Measurements from ENCODE around the gene INHA. TPM values are rescaled to one million over a fixed set of nuclear protein-coding genes. Genes with fewer than 3 reads are reported as not detected.
A peak's percentile ranks its signal among the peaks of the same experiment; 100 is the strongest.

INHA gene
- total RNA-seq, 2 donors from 2014 or later: not detected

DNA sequence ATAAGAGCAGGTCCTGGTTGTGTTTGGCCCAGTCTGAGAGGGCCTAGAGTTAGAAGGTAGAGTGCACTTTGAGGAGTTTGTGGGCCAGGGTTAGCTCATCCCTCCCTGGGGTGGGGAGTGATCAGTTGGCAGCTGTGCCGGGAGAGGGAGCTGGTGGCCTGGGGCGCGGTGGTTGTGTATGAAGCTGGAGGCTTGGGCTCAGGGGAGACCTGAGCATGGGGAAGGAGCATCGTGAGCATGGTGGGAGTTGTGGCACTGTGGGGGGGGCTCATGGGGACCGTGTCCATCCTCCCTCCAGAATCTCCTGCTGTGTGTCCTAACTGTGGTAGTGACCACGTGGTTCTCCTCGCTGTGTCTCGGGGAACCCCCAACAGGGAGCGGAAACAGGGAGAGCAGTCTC is 39.2 kb downstream of the INHA start:
- no peaks in the 10 kb centered on the region for H3K9me3 ChIP-seq (ENCODE audit: control insufficient read depth, low read length, poor library complexity, severe bottlenecking)
- peaks cover 12% of the 10 kb centered on the region for H3K4me1 Mint-ChIP-seq
- peaks cover 9% of the 10 kb centered on the region for H3K36me3 Mint-ChIP-seq (ENCODE audit: low read depth)
- H3K27me3 Mint-ChIP-seq: no peaks in the 10 kb centered on the region
- no peak overlapping the region for H3K27ac Mint-ChIP-seq
- no peak overlapping the region for H3K4me3 Mint-ChIP-seq
- DNase-seq (no peak), ATAC-seq (no peak)

DNA sequence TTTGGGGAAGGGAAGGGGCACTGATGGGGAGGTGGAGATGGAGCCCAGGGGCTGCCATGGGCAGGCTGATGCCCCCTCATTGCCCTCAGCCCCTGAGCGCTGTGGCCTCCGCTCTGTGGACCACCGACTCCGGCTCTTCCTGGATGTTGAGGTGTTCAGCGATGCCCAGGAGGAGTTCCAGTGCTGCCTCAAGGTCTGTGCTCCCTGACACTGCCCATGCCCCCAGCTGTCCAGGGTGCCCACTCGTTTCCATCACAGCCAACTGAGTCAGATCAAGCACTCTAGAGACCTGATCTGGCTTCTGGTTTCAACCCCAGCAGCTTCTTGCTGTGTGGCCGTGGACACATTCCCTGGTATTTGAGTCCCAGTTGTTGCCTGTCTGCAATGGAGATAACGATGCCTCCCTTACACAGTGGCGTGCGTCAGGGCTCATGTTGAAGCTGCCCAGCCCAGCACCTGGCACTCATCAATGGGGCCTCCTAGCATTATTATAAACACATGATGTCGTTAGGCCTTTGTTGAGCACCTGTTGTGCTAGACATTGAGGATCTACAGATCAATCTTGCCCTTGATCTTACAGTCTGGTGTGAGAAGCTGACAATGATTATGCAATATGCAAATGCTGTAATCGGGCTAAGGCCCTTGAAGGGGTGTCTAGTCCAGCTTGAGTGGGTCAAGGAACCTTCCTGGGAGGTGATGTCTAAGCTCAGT is 39.9 kb downstream of the INHA start:
- no peak for ATAC-seq
- peaks cover 8% of the 10 kb centered on the region for H3K36me3 Mint-ChIP-seq (ENCODE audit: low read depth)
- H3K27ac Mint-ChIP-seq: no peak overlapping the region

DNA sequence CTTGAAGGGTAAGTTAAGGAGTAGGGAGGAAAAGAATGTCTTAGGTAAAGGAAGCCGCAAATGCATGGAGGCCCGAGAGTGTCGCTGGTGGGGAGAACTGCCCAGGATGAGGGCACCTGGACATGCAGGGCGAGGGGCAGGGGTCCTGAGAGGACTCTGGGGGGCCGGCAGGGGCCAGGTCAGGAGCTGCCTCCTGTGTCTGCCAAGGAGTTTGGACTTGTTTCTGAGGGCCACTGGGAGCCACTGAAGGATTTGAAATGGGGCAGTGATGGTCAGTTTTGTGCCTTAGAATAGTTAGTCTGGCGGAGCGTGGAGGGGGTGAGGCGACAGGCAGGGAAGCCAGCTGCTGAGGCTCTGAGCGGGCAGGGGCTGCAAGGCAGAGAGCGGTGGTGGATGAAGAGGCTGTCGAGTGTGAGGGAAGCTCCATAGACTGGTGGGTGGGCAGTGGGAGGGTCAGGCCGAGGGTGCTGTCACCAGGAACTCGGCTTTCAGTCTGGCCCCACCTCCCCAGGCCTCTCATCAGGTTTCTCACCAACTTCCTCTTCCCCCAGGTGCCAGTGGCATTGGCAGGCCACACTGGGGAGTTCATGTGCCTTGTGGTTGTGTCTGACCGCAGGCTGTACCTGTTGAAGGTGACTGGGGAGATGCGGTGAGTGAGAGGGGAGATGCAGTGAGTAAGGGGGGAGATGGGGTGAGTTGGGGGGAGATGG is 40.6 kb downstream of the INHA start:
- no peaks in the 10 kb centered on the region for H3K9me3 ChIP-seq (ENCODE audit: control insufficient read depth, low read length, poor library complexity, severe bottlenecking)
- no peaks in the 10 kb centered on the region for H3K27me3 Mint-ChIP-seq
- no peak overlapping the region for H3K4me3 Mint-ChIP-seq
- peaks cover 12% of the 10 kb centered on the region for H3K4me1 Mint-ChIP-seq
- peaks cover 8% of the 10 kb centered on the region for H3K36me3 Mint-ChIP-seq (ENCODE audit: low read depth)
- DNase-seq: no peak
- peak; percentile 57 for ATAC-seq
- H3K27ac Mint-ChIP-seq: no peak overlapping the region

More for the DNA sequence above, 39.9 kb downstream of the INHA start:
- H3K4me1 Mint-ChIP-seq: peaks cover 12% of the 10 kb centered on the region
- H3K9me3 ChIP-seq (ENCODE audit: control insufficient read depth, low read length, poor library complexity, severe bottlenecking): no peaks in the 10 kb centered on the region
- no peak for DNase-seq
- H3K27me3 Mint-ChIP-seq: no peaks in the 10 kb centered on the region
- no peak overlapping the region for H3K4me3 Mint-ChIP-seq

DNA sequence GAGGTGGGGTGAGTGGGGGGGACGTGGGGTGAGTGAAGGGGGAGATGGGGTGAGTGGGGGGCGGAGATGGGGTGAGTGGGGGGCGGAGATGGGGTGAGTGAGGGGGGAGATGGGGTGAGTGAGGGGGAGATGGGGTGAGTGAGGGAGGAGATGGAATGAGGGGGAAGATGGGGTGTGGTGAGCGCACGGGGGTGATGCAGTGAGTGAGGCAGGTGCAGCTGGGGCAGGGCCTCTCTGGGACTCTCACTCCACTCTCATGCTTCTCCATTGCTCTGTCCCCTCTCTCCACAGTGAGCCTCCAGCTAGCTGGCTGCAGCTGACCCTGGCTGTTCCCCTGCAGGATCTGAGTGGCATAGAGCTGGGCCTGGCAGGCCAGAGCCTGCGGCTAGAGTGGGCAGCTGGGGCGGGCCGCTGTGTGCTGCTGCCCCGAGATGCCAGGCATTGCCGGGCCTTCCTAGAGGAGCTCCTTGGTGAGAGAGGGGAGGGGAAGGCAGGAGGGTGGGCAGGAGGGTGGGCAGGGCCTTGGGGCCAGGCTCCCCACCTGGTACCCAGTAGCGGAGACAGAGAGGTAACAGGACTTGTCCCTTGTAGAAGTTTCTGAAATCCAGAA is 41.5 kb downstream of the INHA start:
- Mint-ChIP-seq H3K36me3 (ENCODE audit: low read depth) (peaks cover 8% of the 10 kb centered on the region), H3K4me3 (no peak overlapping the region), H3K27me3 (no peaks in the 10 kb centered on the region), H3K27ac (no peak overlapping the region), H3K4me1 (peaks cover 12% of the 10 kb centered on the region)
- DNase-seq (no peak), ATAC-seq (no peak)
- H3K9me3 ChIP-seq (ENCODE audit: control insufficient read depth, low read length, poor library complexity, severe bottlenecking): no peaks in the 10 kb centered on the region

DNA sequence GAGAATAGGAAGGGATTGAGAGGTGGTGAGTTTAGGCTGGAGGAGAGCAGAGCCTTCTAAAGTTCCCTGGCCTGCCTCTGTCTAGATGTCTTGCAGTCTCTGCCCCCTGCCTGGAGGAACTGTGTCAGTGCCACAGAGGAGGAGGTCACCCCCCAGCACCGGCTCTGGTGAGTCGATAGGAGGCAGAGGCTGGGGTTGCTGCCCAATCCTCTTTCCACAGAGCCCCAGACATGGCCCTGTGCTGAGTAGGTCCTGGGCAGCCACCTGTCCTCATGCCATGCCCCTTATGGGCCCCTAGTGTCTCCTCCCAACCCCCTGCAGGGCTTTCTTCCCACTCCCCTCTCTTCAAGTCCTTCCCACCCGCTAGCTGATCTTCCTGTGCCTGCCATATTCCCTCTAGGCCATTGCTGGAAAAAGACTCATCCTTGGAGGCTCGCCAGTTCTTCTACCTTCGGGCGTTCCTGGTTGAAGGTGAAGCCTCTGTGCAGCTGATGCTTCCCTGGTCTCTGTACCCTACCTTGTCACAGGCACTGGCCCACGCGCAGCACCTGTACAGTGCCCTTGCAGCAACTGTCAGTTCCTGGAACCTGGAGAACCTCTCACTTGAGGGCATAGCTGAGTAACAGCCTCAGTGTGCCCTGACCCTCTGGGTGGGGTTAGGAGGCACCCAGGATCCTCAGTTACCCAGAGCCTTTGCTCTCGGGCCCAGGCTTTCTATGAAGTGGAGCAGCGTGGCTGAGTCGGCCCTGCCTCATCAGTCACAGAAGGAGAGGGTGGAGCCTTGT is 42.2 kb downstream of the INHA start:
- Mint-ChIP-seq H3K36me3 (ENCODE audit: low read depth) (peaks cover 8% of the 10 kb centered on the region), H3K27me3 (no peaks in the 10 kb centered on the region), H3K4me1 (peaks cover 12% of the 10 kb centered on the region), H3K27ac (no peak overlapping the region), H3K4me3 (no peak overlapping the region)
- H3K9me3 ChIP-seq (ENCODE audit: control insufficient read depth, low read length, poor library complexity, severe bottlenecking): no peaks in the 10 kb centered on the region
- ATAC-seq: no peak
- no peak for DNase-seq

DNA sequence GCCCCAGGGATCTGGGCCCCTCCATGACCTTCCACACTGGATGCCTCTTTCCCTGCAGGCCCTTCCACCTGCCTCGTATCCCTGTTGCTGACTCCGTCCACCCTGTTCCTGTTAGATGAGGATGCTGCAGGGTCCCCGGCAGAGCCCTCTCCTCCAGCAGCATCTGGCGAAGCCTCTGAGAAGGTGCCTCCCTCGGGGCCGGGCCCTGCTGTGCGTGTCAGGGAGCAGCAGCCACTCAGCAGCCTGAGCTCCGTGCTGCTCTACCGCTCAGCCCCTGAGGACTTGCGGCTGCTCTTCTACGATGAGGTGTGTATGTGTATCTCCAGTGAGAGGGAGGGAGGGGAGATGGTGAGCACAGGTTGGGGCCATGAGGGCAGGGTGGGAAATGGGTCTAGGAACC is 42.9 kb downstream of the INHA start:
- ATAC-seq (no peak), DNase-seq (no peak)
- peaks cover 8% of the 10 kb centered on the region for H3K36me3 Mint-ChIP-seq (ENCODE audit: low read depth)

DNA sequence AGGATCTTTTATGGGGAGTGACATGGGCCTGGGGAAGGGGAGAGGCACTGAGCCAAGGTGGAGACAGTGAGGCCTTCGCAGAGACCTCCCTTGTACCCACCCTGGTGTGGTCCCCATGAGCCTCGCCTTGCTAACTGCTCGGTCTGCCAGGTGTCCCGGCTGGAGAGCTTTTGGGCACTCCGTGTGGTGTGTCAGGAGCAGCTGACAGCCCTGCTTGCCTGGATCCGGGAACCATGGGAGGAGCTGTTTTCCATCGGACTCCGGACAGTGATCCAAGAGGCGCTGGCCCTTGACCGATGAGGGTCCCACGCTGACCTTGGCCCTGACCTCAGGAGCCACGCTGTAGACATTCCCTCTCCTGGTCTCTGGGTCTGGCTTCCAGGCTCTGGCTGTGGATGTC is 43.8 kb downstream of the INHA start:
- Mint-ChIP-seq H3K4me1 (peaks cover 10% of the 10 kb centered on the region), H3K36me3 (ENCODE audit: low read depth) (peaks cover 8% of the 10 kb centered on the region), H3K27ac (no peak overlapping the region), H3K27me3 (peaks cover under 1% of the 10 kb centered on the region), H3K4me3 (no peak overlapping the region)
- no peak for DNase-seq
- no peak for ATAC-seq
- no peaks in the 10 kb centered on the region for H3K9me3 ChIP-seq (ENCODE audit: control insufficient read depth, low read length, poor library complexity, severe bottlenecking)

More for the DNA sequence above, 42.9 kb downstream of the INHA start:
- H3K27me3 Mint-ChIP-seq: no peaks in the 10 kb centered on the region
- no peak overlapping the region for H3K4me3 Mint-ChIP-seq
- no peaks in the 10 kb centered on the region for H3K9me3 ChIP-seq (ENCODE audit: control insufficient read depth, low read length, poor library complexity, severe bottlenecking)
- H3K27ac Mint-ChIP-seq: no peak overlapping the region
- peaks cover 12% of the 10 kb centered on the region for H3K4me1 Mint-ChIP-seq

DNA sequence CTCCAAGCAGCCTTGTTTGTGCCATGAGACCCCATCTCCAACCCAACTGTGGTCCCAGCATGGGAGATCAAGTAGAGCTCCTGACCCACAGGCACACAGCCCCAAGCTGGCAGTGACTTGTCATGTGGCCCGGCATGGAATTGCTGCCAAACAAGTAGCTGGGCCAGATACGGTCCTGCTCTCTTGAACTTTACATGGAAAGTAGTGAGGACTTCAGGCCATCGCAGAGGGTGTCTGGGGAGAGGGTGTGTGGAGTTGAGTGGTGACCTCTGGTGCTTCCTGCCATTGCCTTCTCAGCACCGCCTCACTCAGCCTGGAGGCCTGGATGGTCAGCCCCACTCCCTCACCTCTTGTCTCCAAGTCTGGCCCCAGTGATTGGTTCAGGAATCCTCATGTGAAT is 44.4 kb downstream of the INHA start:
- no peaks in the 10 kb centered on the region for H3K9me3 ChIP-seq (ENCODE audit: control insufficient read depth, low read length, poor library complexity, severe bottlenecking)
- DNase-seq (no peak), ATAC-seq (no peak)
- H3K4me3 Mint-ChIP-seq: no peak overlapping the region
- peaks cover 6% of the 10 kb centered on the region for H3K4me1 Mint-ChIP-seq
- H3K27ac Mint-ChIP-seq: no peak overlapping the region
- H3K27me3 Mint-ChIP-seq: peaks cover 7% of the 10 kb centered on the region
- H3K36me3 Mint-ChIP-seq (ENCODE audit: low read depth): peaks cover 5% of the 10 kb centered on the region

GRCh38 chr2:219618733-219619122 is 46.6 kb downstream of the INHA start:
- Mint-ChIP-seq H3K4me3 (no peak overlapping the region), H3K27ac (no peak overlapping the region), H3K4me1 (no peaks in the 10 kb centered on the region), H3K27me3 (peaks cover 24% of the 10 kb centered on the region), H3K36me3 (ENCODE audit: low read depth) (peaks cover 3% of the 10 kb centered on the region)
- ATAC-seq (no peak), DNase-seq (no peak)
- H3K9me3 ChIP-seq (ENCODE audit: control insufficient read depth, low read length, poor library complexity, severe bottlenecking): no peaks in the 10 kb centered on the region

- Mint-ChIP-seq H3K27me3 (peaks cover 29% of the 10 kb centered on the region), H3K4me1 (no peaks in the 10 kb centered on the region), H3K27ac (no peak overlapping the region), H3K36me3 (ENCODE audit: low read depth) (peaks cover 3% of the 10 kb centered on the region), H3K4me3 (no peak overlapping the region)
- ATAC-seq (no peak), DNase-seq (no peak)
- H3K9me3 ChIP-seq (ENCODE audit: control insufficient read depth, low read length, poor library complexity, severe bottlenecking): no peaks in the 10 kb centered on the region
These were observed 47.1 kb downstream of the INHA start for GRCh38 chr2:219619235-219619634.

DNA sequence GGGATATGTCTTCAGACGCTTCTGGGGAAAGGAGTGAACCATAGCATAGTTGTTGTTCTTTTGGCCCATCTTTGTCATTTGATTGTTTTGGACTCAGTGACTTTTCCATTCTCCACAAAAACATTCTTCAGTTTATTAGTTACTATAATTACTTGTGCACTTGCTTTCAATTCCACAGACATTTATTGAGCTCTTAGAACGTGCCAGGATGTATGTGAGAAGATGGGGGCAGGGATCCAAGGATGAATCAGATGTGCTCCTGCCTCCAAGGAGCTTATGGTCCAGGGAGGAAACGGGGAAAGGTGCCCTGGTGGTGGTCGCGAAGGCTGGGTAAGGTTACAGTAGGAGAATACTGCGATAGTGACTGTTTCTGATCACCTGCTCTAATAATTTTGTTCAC is 48.4 kb downstream of the INHA start:
- H3K4me3 Mint-ChIP-seq: peak overlapping the region; percentile 19
- no peak for ATAC-seq
- H3K27ac Mint-ChIP-seq: no peak overlapping the region
- H3K9me3 ChIP-seq (ENCODE audit: control insufficient read depth, low read length, poor library complexity, severe bottlenecking): no peaks in the 10 kb centered on the region
- no peaks in the 10 kb centered on the region for H3K36me3 Mint-ChIP-seq (ENCODE audit: low read depth)
- peaks cover 41% of the 10 kb centered on the region for H3K27me3 Mint-ChIP-seq
- no peak for DNase-seq
- no peaks in the 10 kb centered on the region for H3K4me1 Mint-ChIP-seq

DNA sequence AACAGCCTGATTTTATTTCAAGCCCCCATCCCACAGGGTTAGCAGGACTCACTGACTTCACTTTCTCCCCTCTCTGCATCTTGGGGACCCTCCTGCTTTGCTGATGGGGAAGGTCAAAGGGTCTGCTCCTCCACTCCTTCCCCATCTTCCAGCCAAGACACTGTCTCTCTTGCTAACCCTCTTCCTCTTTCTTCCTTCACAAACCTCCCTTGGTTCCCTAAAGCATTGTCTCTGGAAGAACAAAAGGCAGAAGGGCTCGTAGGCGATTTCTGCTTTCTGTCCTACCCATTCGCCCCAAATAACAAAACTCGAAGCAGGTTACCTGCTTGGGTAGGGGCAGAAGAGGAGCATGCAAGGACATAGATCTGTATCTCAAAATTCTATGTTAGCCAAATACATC is 49.8 kb downstream of the INHA start:
- H3K36me3 Mint-ChIP-seq (ENCODE audit: low read depth): no peaks in the 10 kb centered on the region
- no peak overlapping the region for H3K4me3 Mint-ChIP-seq
- peaks cover 5% of the 10 kb centered on the region for H3K4me1 Mint-ChIP-seq
- no peak for DNase-seq
- H3K9me3 ChIP-seq (ENCODE audit: control insufficient read depth, low read length, poor library complexity, severe bottlenecking): no peaks in the 10 kb centered on the region
- ATAC-seq: no peak
- H3K27me3 Mint-ChIP-seq: peaks cover 51% of the 10 kb centered on the region
- H3K27ac Mint-ChIP-seq: no peak overlapping the region

GRCh38 chr2:219622472-219622871 is 50.4 kb downstream of the INHA start:
- H3K9me3 ChIP-seq (ENCODE audit: control insufficient read depth, low read length, poor library complexity, severe bottlenecking): no peaks in the 10 kb centered on the region
- no peak overlapping the region for H3K27ac Mint-ChIP-seq
- H3K4me1 Mint-ChIP-seq: peaks cover 7% of the 10 kb centered on the region
- H3K4me3 Mint-ChIP-seq: no peak overlapping the region
- peaks cover 52% of the 10 kb centered on the region for H3K27me3 Mint-ChIP-seq
- ATAC-seq (no peak), DNase-seq (no peak)
- no peaks in the 10 kb centered on the region for H3K36me3 Mint-ChIP-seq (ENCODE audit: low read depth)

All from T-helper 17 cell (primary cell).